HG03103 (cell line): ENCODE measurements around the gene PF4V1.

ENCODE experiments used
- ATAC-seq: cut with Tn5 transposase; IDR thresholded peaks from one replicate; pipeline ENCODE4 v1.9.1; 2021; ENCODE audit warnings: low read depth; ENCODE audit not compliant: unreplicated experiment

The PF4V1 gene

DNA sequence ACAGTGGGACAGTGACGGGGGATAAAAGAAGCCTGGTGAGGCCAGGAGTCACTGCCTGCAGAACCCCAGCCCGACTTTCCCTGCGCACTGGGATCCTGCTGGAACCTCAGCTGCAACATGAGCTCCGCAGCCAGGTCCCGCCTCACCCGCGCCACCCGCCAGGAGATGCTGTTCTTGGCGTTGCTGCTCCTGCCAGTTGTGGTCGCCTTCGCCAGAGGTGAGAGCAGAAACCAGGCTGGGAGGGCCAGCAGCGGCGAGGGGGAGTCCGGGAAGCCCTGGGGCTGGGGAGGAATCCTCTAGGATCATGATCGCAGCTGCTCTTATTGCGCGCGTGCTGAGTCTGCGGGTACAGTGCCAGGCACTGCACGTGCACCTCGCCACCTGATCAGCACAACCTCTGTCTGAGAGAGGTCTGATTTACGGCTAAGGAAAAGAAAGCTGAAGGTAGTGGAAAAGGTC is at the start of gene PF4V1:
Gene PF4V1, plus strand, starts transcription at position 51 of the 459 bp plus-strand sequence. Its CDS starts 67 bp downstream, at position 118.
- ATAC-seq, result no peak

DNA sequence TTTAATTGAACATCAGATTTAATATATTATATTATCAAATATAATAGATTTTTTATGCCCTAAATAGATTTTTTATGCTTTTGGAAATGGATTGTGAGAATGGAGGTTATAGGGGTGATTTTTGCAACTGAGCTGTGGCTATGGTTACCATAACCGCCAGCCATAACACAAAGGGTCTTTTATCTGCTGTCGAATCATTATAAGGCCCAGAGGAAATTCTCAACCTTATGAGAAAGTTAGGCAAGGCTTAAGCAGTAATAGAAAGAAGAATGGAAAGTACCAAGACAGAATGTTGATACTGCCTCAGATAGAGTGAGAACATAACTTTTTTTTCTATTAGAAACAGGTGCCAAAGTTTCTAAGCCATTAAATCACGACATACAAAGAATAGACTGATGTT is 42.9 kb upstream of the PF4V1 start:
- no peak for ATAC-seq

- ATAC-seq, result no peak
These were observed 41.3 kb upstream of the PF4V1 start for GRCh38 chr4:73811841-73812240.

GRCh38 chr4:73814679-73815078 is 38.4 kb upstream of the PF4V1 start:
- no peak for ATAC-seq

DNA sequence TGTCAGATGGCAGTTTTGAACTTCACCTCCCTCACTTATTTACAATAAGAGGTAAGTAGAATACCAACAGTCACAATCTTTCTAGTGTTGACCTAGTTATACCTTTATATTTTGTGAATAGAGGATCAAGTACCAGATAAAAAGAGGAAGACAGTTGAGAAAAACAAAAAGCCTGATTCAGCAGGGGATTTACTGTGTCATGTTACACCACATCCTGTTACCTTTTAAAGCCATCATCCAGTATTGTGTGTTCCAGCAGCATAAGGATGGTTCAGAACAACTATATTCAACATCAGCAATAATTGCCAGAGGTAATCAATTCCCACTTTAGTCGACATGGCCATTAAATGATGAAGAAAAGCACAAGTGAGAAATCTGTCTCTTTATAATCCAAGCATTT is 38.0 kb upstream of the PF4V1 start:
- ATAC-seq, result no peak

- ATAC-seq, result no peak
These were observed 36.3 kb upstream of the PF4V1 start for GRCh38 chr4:73816814-73817213.

- no peak for ATAC-seq
These were observed 35.8 kb upstream of the PF4V1 start for GRCh38 chr4:73817341-73817740.

GRCh38 chr4:73821325-73821724 is 31.8 kb upstream of the PF4V1 start:
- no peak for ATAC-seq

- no peak for ATAC-seq
These were observed 30.7 kb upstream of the PF4V1 start for GRCh38 chr4:73822389-73822788.

DNA sequence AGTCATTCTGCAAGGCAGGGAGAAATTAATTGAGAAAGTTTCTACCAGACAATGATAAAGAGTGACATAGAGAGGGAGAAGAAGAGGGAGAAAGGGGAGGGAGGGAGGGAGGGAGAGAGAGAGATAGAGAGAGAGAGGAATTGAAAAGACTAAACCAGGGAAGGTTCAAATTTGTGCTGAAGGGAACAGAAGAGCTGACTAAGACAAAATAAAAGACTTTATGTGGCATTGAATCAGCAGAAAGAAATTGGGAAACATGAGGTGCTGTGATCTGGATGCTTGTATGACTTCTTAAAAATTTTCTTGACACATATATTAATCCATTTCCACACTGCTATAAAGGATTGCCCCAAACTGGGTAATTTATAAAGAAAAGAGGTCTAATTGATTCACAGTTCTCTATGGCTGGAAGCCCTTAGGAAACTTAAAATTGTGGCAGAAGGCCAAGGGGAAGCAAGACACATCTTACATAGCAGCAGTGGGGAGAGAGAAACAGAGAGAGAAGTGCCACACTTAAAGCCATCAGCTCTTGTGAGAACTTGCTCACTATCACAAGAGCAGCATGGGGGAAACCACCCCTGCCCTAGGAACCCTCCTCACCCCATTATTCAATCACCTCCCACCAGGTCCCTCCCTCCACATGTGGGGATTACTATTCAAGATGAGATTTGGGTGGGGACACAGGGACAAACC is 30.1 kb upstream of the PF4V1 start:
- no peak for ATAC-seq

- ATAC-seq, result no peak
These were observed 29.3 kb upstream of the PF4V1 start for GRCh38 chr4:73823760-73824159.

DNA sequence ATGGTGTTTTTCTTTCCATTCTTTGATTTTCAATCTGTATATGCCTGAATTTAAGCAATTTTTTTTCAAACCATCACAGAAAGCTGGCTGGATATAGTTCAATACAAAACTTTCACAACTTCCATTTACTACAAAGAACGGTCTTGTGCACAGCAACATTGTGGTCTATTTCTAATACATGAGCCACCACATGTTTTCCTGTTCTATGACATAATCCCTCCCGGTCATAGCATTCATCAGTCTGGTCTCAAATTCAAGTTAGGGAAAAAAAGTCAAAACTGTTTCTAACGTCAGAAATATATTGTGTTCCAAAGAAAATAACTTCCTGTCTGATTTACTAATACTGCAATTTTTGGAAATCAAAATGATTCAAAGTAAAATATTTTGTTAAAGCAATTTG is 24.1 kb upstream of the PF4V1 start:
- ATAC-seq, result no peak

- no peak for ATAC-seq
These were observed 21.5 kb upstream of the PF4V1 start for GRCh38 chr4:73831569-73831968.

GRCh38 chr4:73832651-73833237 is 20.4 kb upstream of the PF4V1 start:
- no peak for ATAC-seq

DNA sequence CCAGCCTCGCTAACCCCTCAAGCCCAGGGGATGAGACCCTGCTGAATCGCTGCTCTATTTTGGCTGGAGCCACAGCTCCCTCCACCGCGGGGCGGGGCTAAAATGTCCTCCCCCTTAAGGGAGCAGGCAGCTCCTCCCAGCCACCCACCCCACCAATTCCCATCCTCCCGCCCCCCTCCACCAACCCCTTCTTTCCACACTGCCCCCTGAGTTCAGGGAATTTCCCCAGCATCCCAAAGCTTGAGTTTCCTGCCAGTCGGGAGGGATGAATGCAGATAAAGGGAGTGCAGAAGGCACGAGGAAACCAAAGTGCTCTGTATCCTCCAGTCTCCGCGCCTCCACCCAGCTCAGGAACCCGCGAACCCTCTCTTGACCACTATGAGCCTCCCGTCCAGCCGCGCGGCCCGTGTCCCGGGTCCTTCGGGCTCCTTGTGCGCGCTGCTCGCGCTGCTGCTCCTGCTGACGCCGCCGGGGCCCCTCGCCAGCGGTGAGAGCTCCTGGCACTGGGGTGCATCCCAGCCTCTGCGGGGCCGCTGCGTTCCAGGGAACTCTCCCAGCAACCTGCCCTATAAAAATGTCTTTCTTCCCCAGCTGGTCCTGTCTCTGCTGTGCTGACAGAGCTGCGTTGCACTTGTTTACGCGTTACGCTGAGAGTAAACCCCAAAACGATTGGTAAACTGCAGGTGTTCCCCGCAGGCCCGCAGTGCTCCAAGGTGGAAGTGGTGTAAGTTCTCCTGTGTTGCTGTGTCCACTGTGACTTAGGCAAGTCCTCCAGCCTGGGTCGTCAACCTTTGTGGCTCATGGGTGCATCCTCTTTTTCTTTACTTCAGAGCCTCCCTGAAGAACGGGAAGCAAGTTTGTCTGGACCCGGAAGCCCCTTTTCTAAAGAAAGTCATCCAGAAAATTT is 16.5 kb upstream of the PF4V1 start, which contains the start of gene CXCL6:
Gene CXCL6, plus strand, starts transcription at position 306 of the 907 bp plus-strand sequence. Its CDS starts 73 bp downstream, at position 379.
- ATAC-seq, result no peak

DNA sequence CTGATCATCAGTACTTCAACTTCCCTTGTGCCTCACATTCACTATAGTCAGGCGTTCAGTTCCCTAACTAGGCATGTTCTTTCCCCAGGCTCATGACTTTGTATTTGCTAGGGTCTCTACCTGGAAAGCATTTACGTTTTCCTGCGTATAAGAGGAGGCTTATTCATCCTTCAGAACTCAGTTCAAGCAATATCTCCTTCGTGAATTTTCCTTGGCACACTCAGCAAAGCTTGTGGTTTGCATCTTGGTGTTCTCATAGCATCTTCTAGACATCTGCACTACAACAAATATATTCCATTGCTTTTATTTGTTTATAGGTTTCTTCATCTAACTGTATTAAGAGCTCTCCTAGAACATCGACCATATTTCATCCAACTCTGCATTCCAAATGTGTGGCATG is 14.0 kb upstream of the PF4V1 start:
- ATAC-seq, result no peak

GRCh38 chr4:73839715-73840114 is 13.4 kb upstream of the PF4V1 start:
- no peak for ATAC-seq

GRCh38 chr4:73841243-73841925 is 11.7 kb upstream of the PF4V1 start:
- no peak for ATAC-seq

DNA sequence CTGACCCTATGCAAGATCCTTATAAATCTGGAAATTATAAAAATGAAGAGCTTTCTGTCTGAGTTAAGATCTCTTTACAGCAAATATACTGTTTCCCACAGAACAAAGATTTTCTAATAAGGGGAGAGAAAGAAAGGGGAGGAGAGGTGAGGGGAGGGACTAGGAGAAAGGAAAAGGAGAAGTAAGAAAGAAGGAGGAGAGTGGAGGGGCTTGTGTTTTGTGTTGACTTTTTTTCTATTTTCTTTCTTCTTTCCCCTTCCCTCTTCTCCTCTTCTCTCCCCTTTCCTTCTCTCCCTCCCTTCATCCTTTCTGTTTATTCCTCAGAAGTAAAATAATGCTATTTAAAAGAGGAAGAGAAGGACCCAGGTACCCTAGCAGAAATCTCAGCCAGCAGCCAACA is 10.4 kb upstream of the PF4V1 start:
- ATAC-seq, result no peak

DNA sequence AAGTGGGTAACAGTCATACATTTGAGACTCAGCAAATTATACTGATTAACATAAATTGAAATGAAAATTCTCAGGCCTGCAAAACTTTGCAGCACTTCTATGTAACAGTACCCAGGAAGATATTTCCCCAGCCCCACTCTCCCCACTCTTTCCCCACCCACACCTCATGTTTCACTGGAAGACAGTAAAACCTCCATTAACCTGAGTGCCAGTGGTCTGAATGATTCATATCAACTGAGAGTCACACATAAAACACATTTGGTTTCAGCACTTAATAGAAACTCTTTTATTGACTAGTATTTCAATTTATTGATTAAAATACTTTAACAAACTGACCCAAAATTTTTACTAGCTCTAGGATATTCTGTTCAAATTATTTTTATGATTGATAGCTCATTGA is 9.7 kb upstream of the PF4V1 start:
- no peak for ATAC-seq

DNA sequence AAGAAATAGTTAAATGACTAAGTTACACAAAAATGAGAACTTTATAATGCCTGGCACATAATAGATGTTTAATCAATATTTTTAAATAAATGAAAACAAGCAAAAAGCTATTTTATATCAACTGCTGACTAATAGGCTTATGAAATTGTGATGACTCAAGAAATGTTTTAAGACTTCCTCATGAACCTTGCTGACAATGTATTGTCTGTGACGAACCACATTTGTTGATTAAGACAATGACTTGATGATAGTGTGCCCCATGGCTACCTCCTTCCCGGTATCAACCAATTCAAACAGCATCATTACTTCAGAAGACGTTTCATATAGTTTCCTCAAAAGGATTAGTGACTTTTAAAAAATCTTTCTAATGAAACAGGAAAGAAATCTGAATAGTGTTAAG is 8.8 kb upstream of the PF4V1 start:
- no peak for ATAC-seq
